ENCODE measurements around the gene LTBP1.

GRCh38 chr2:33333433-33333832 is 386.7 kb downstream of the LTBP1 start:
- TF ChIP-seq POLR2A (IDR thresholded peaks at IDR 0.05) (no peak), CTCF (IDR thresholded peaks at IDR 0.05) (no peak), EP300 (IDR thresholded peaks at IDR 0.05) (no peak)
